ENCODE results near the gene PRAC1.

GRCh38 chr17:48715496-48716399 is 6.6 kb downstream of the PRAC1 start:
- TF ChIP-seq TEAD4 (IDR thresholded peaks at IDR 0.05) (no peak), RAD21 (IDR thresholded peaks at IDR 0.05; ENCODE audit: low read depth) (no peak), TCF12 (IDR thresholded peaks at IDR 0.05; ENCODE audit: low read depth) (no peak), CEBPB (IDR thresholded peaks at IDR 0.05) (no peak), CREB1 (IDR thresholded peaks at IDR 0.05; ENCODE audit: low read depth) (no peak), FOXM1 (IDR thresholded peaks at IDR 0.05; ENCODE audit: borderline replicate concordance, low read depth) (no peak), TAF1 (IDR thresholded peaks at IDR 0.05; ENCODE audit: low read depth) (no peak), REST (IDR thresholded peaks at IDR 0.05; ENCODE audit: low read depth) (no peak), EP300 (IDR thresholded peaks at IDR 0.05; ENCODE audit: borderline replicate concordance) (no peak), MAX (IDR thresholded peaks at IDR 0.05) (no peak), ZBTB7A (IDR thresholded peaks at IDR 0.05; ENCODE audit: low read depth) (no peak), NFIC (IDR thresholded peaks at IDR 0.05) (no peak), YY1 (IDR thresholded peaks at IDR 0.05; ENCODE audit: low read depth) (no peak)
